BE2C (cell line): ENCODE data around the gene ADCY10.
"Not testable (repeated sequence)": the region's sequence is repeated elsewhere in the genome, so short reads cannot be mapped to it uniquely, and the experiment has no call there.

Source experiments
- DNase-seq: peaks from one replicate; pipeline ENCODE4 v3.0.0-alpha.2; 2020
- H3K27me3 ChIP-seq: fragments of 250-450 bp; sonication (Bioruptor Pico); 2 replicates; pipeline ENCODE4 v1.5.1; 2020; ENCODE audit warnings: mild to moderate bottlenecking
- H3K36me3 ChIP-seq: fragments of 250-450 bp; sonication (Bioruptor Pico); 2 replicates; pipeline ENCODE4 v1.5.1; 2020; ENCODE audit warnings: mild to moderate bottlenecking
- H3K4me1 ChIP-seq: fragments of 250-450 bp; sonication (Bioruptor Pico); 2 replicates; pipeline ENCODE4 v1.5.1; 2020
- H3K4me3 ChIP-seq: 2 replicates; pipeline ENCODE4 v1.5.1; 2011; ENCODE audit warnings: low read depth, low read length
- H3K9me3 ChIP-seq: fragments of 250-450 bp; sonication (Bioruptor Pico); 2 replicates; pipeline ENCODE4 v1.5.1; 2020
- CTCF ChIP-seq: IDR thresholded peaks from 2 replicates; pipeline ENCODE4 v1.5.1; 2012; ENCODE audit warnings: mild to moderate bottlenecking, low read depth, low read length

ADCY10 gene

GRCh38 chr1:167836197-167836596, 77.7 kb downstream of the ADCY10 start:
- Histone ChIP-seq H3K9me3 (no peaks in the 10 kb centered on the region), H3K36me3 (no peaks in the 10 kb centered on the region), H3K4me1 (no peaks in the 10 kb centered on the region), H3K27me3 (no peaks in the 10 kb centered on the region), H3K4me3 (no peak overlapping the region)
- DNase-seq: no peak
- no peak for TF ChIP-seq CTCF

GRCh38 chr1:167833904-167834303, 80.0 kb downstream of the ADCY10 start:
- TF ChIP-seq CTCF: no peak
- no peak overlapping the region for H3K4me3 ChIP-seq
- no peaks in the 10 kb centered on the region for H3K9me3 ChIP-seq
- no peaks in the 10 kb centered on the region for H3K36me3 ChIP-seq
- DNase-seq: no peak
- H3K27me3 ChIP-seq: no peaks in the 10 kb centered on the region
- H3K4me1 ChIP-seq: no peaks in the 10 kb centered on the region

- no peak for DNase-seq
- no peaks in the 10 kb centered on the region for H3K27me3 ChIP-seq
- no peaks in the 10 kb centered on the region for H3K4me1 ChIP-seq
- no peaks in the 10 kb centered on the region for H3K36me3 ChIP-seq
- no peaks in the 10 kb centered on the region for H3K9me3 ChIP-seq
- no peak overlapping the region for H3K4me3 ChIP-seq
- TF ChIP-seq CTCF: no peak
Measured at GRCh38 chr1:167832693-167833092, 81.2 kb downstream of the ADCY10 start.

- H3K4me1 ChIP-seq, H3K4me3 ChIP-seq, H3K9me3 ChIP-seq, DNase-seq, H3K27me3 ChIP-seq, H3K36me3 ChIP-seq: not testable (repeated sequence)
Measured at GRCh38 chr1:167830668-167831067, 83.3 kb downstream of the ADCY10 start.

- no peaks in the 10 kb centered on the region for H3K4me1 ChIP-seq
- no peaks in the 10 kb centered on the region for H3K27me3 ChIP-seq
- no peaks in the 10 kb centered on the region for H3K36me3 ChIP-seq
- no peak for DNase-seq
- H3K4me3 ChIP-seq: no peak overlapping the region
- TF ChIP-seq CTCF: no peak
- H3K9me3 ChIP-seq: no peaks in the 10 kb centered on the region
Measured at GRCh38 chr1:167829868-167830267, 84.1 kb downstream of the ADCY10 start.

- H3K9me3 ChIP-seq: no peaks in the 10 kb centered on the region
- H3K4me1 ChIP-seq: peaks cover 2% of the 10 kb centered on the region; the same call in 1 of the 2 replicates
- no peak for DNase-seq
- TF ChIP-seq CTCF: no peak
- no peaks in the 10 kb centered on the region for H3K36me3 ChIP-seq
- no peaks in the 10 kb centered on the region for H3K27me3 ChIP-seq
- no peak overlapping the region for H3K4me3 ChIP-seq
Measured at GRCh38 chr1:167826127-167826526, 87.8 kb downstream of the ADCY10 start.
